Uterus (tissue), 4 donors: Measurements from ENCODE around the gene CRLF1. TPM values are rescaled to one million over a fixed set of nuclear protein-coding genes. Genes with fewer than 3 reads are reported as not detected.

ENCODE experiments used
- DNase-seq, 2 donors: peaks; one replicate each; pipeline ENCODE4 v3.0.0-alpha.2; 2019 to 2020
- H3K27ac ChIP-seq, 2 donors: fragments of 200-600 bp; sonication (generic); 1 replicate in 1 of 2; 2 replicates in 1 of 2; pipeline ENCODE4 v1.5.1; 2016 to 2018
- H3K27me3 ChIP-seq, 2 donors: fragments of 200-600 bp; sonication (generic); one replicate each; pipeline ENCODE4 v1.5.1; 2018 to 2019; ENCODE audit warnings: control low read depth in 1 of 2
- H3K36me3 ChIP-seq, 2 donors: fragments of 200-600 bp; sonication (generic); one replicate each; pipeline ENCODE4 v1.5.1; 2019; ENCODE audit warnings: control low read depth in 1 of 2
- H3K4me1 ChIP-seq, 2 donors: fragments of 200-600 bp; sonication (generic); one replicate each; pipeline ENCODE4 v1.5.1; 2018 to 2019; ENCODE audit warnings: control low read depth in 1 of 2
- H3K4me3 ChIP-seq, 2 donors: fragments of 200-600 bp; sonication (generic); 1 replicate in 1 of 2; 2 replicates in 1 of 2; pipeline ENCODE4 v1.5.1; 2018 to 2019; ENCODE audit warnings: mild to moderate bottlenecking in 1 of 2
- H3K9me3 ChIP-seq, 2 donors: fragments of 200-600 bp; sonication (generic); one replicate each; pipeline ENCODE4 v1.5.1; 2019; ENCODE audit warnings: control low read depth in 1 of 2
- CTCF ChIP-seq, 4 experiments: fragments of 200-600 bp in 2 of 4; fragments of 450-650 bp in 2 of 4; sonication (generic) in 2 of 4; IDR thresholded peaks; one replicate each; pipeline ENCODE4 v1.5.1; 2016 to 2019; ENCODE audit warnings: antibody characterized with exemption in 4 of 4, mild to moderate bottlenecking in 2 of 4, moderate library complexity in 1 of 4
- POLR2A ChIP-seq, 2 donors: fragments of 450-650 bp; IDR thresholded peaks; one replicate each; pipeline ENCODE4 v1.6.1; 2016; ENCODE audit warnings: antibody characterized with exemption in 2 of 2, mild to moderate bottlenecking in 1 of 2, moderate library complexity in 1 of 2
- intact Hi-C: fragments of 100-400 bp; cut with DNase I; formaldehyde crosslinking; loops from one replicate; pipeline ENCODE4 v1.15.1; 2023; ENCODE audit warnings: low total_unique reads
- total RNA-seq, 4 donors: library from RNA; depleted of rRNA in 3 of 4; stranded (reverse); fragments of >200 nt in 3 of 4; gene quantifications; one replicate each; pipeline versions ENCODE4 v1.1.0 to v1.2.4, GENCODE V29; 2014 to 2023
- donor health status: DM: yes; HTN: yes; CAD: no.

The CRLF1 gene
- total RNA-seq, 4 donors from 2014 or later, result 0.26 to 0.69 (median 0.67) TPM; not detected in 1

DNA sequence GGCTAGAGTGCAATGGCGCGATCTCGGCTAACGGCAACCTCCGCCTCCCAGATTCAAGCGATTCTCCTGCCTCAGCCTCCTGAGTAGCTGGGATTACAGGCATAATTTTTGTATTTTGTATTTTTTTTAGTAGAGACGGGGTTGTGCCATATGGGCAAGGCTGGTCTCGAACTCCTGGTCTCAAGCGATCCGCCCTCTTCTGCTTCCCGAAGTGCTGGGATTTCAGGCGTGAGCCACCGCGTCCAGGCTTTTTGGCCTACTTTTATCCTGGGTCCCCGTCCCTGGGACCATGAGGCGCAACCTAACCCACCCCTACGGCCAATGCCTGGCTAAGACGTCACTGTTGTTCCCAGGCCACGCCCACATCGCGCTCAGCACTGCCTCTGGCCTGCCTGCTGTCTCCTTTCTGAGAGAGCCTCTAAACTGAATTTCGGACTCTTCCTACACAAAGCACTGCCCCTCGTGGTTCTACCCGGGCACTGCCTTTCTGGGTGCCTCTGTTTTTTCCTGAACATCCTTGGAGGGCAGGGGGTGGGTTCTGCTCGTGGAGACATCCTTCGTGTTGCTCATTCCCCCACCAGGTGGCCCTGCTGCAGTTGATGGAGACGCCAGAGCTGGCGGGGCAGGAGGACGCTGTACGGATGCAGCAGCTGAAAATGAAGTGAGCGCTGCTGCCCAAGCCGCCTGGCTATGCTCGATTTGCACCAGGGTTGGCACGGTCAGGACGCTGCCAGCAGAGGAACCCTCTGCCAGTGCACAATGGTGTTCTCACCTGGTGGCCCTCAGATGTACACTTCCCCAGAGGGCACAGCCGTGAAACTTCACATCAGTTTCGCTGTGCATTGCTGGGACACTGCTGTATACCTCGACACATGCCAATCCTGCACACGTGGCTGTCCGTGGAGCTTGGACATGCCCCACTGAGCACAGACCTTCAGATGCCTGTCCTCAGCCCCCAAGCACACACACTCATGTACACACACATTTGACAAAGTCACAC lies 16.0 kb downstream of the CRLF1 start:
- no peaks in the 10 kb centered on the region for H3K9me3 ChIP-seq
- no peak for TF ChIP-seq CTCF (IDR thresholded peaks at IDR 0.05)
- no peak for TF ChIP-seq POLR2A (IDR thresholded peaks at IDR 0.05)
- no peak overlapping the region for H3K4me3 ChIP-seq
- peaks cover 4 to 17% of the 10 kb centered on the region in 2 donors for H3K4me1 ChIP-seq
- no peaks in the 10 kb centered on the region for H3K36me3 ChIP-seq
- intact Hi-C loops, result loop anchor here (5.0 kb wide), 1 partner anchor 257 kb away; no protein-coding TSS in a partner anchor
- DNase-seq, result no peak
- H3K27ac ChIP-seq, result peak overlapping the region in 1 of 2 donors; percentile 89
- H3K27me3 ChIP-seq, result no peaks in the 10 kb centered on the region

- Histone ChIP-seq H3K27me3 (no peaks in the 10 kb centered on the region), H3K36me3 (no peaks in the 10 kb centered on the region), H3K4me1 (peaks cover 1 to 10% of the 10 kb centered on the region in 2 donors), H3K27ac (peak overlapping the region; percentile 88 to 89), H3K9me3 (no peaks in the 10 kb centered on the region), H3K4me3 (peak overlapping the region; percentile 48 to 84)
- DNase-seq, result peak; percentile 59 to 68
- intact Hi-C loops, result loop anchor here (5.0 kb wide), 1 partner anchor 258 kb away; no protein-coding TSS in a partner anchor
- TF ChIP-seq POLR2A (IDR thresholded peaks at IDR 0.05), result no peak
- TF ChIP-seq CTCF (IDR thresholded peaks at IDR 0.05), result peak in 2 of 4 experiments; percentile 22 to 35
Measured at GRCh38 chr19:18589380-18590272, 17.0 kb downstream of the CRLF1 start.

GRCh38 chr19:18588611-18589379 lies 17.8 kb downstream of the CRLF1 start, which contains the start of gene REX1BD:
Gene REX1BD (plus strand): TSS chr19:18588798. CDS start chr19:18588802, 4 bp downstream.
- Histone ChIP-seq H3K27ac (peak within 1 kb of the TSS; percentile 88 to 89), H3K36me3 (no peaks in the 10 kb centered on the region), H3K27me3 (no peaks in the 10 kb centered on the region), H3K4me3 (peak within 1 kb of the TSS; percentile 48 to 84), H3K9me3 (no peaks in the 10 kb centered on the region), H3K4me1 (peaks cover 0 to 6% of the 10 kb centered on the region in 2 donors)
- intact Hi-C loops, result no loop called here
- peak; percentile 84 for DNase-seq
- TF ChIP-seq POLR2A (IDR thresholded peaks at IDR 0.05), result peak; percentile 19 to 47
- TF ChIP-seq CTCF (IDR thresholded peaks at IDR 0.05), result peak; percentile 77 to 92 (median 86)

- intact Hi-C loops, result no loop called here
- Histone ChIP-seq H3K4me1 (peaks cover 0 to 6% of the 10 kb centered on the region in 2 donors), H3K27me3 (no peaks in the 10 kb centered on the region), H3K4me3 (peak overlapping the region; percentile 48 to 84), H3K36me3 (no peaks in the 10 kb centered on the region), H3K9me3 (no peaks in the 10 kb centered on the region), H3K27ac (peak overlapping the region; percentile 88 to 89)
- no peak for DNase-seq
- TF ChIP-seq POLR2A (IDR thresholded peaks at IDR 0.05) (no peak), CTCF (IDR thresholded peaks at IDR 0.05) (no peak)
Measured at GRCh38 chr19:18587962-18588610, 18.5 kb downstream of the CRLF1 start.
